HG03175 (cell line): Measurements from ENCODE around the gene TRPM3.
"Not testable (repeated sequence)": the region's sequence is repeated elsewhere in the genome, so short reads cannot be mapped to it uniquely, and the experiment has no call there.

Experiments
- ATAC-seq: cut with Tn5 transposase; IDR thresholded peaks from one replicate; pipeline ENCODE4 v1.9.1; 2021; ENCODE audit warnings: mild to moderate bottlenecking, moderate library complexity; ENCODE audit not compliant: unreplicated experiment

TRPM3 gene

DNA sequence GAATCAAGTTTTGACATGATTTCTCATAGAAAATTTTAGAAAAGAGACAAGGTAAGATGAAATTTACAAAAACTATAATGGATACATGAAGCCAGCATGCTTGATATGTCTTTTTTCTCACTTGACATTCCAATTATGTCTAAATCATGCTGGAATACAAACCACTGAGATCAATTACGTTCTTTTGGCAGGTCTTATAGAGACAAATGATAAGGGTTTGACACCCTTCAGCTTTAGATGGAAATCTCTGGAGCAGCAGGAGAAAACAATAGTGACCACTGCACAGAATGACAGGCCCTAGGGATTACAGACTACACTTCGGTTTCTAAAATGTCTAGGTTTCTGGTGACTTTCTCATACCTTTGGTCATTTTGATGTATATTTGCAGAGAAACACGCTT lies 342.9 kb downstream of the TRPM3 start:
- no peak for ATAC-seq

DNA sequence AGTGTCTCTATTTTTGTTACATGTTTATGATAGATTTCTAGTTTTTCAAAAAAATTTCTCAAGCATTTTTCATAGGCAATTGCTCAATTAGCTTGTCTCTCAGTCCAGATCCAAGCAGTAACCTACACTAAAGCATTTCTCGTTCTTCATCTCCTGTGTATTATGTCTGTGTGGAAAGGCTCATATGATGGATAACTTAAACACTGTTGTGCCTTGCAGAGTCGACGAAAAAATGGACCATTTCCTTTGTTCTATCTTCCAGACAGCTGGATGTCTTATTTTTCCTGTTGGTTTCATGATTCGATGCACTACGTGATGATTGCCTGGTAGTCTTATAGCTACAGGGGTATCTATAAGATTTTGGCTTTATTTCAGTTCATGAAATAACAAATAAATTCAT lies 347.8 kb downstream of the TRPM3 start:
- ATAC-seq: no peak

DNA sequence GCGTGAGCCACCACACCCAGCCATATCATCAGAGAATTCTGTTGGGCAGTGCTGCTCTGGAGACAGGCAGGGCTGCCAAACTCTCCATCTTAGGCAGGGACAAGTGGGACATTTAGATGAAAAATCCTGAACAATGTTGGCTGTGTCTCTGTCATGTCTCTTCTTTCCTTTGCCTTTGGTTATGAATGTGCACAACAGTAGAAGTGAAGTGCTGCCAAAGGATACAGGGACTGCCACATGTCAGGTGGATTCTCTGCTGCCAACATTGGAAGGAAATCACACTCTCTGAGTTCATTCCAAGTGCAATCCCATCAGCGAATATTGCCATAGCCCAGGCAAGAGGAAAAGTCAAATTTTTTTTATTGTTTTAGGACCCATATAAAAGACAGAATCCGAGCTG lies 348.8 kb downstream of the TRPM3 start:
- no peak for ATAC-seq

DNA sequence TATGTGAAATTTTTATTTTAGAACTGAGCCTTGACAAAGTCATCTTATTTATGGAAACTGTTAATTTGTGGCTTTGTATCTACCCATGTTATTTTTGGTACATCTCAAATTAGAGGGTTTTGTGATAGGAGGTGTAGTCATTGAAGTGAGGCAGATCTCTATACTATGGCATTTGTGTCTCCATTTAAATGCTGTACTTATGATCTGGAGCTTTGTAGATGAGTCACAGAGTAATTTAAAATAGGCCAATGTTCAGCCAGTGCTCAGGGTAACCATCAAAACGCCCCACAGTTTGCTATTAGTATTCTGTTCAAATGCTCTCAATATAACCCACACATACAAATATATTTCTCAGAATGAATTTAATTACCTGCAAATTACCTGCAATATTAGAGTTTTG lies 355.5 kb downstream of the TRPM3 start:
- ATAC-seq: no peak

DNA sequence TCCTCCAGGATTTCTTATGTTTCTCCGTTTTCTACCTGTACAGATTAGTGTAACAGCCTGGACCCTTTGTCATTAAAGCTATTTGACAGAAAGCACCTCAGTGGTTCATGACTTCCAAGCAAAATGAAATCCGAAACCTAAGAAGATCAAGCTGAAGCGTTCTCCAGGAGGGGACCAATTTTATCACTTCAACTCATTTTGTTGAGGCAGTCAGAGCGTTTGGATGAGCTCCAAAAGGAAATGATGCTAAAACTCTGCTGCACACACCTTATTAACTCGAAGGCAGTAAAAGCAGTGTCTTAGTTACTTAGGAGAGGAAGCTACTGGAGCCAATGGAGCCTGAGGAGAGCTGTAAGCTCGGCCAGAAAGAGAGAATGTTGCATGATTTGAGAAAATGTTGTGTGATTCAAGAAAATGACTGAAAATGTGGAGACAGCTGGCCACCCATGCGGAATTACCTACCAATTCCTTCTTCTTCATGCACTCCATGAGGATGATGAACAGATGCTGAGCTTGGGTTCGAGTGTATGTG lies 360.2 kb downstream of the TRPM3 start:
- no peak for ATAC-seq

DNA sequence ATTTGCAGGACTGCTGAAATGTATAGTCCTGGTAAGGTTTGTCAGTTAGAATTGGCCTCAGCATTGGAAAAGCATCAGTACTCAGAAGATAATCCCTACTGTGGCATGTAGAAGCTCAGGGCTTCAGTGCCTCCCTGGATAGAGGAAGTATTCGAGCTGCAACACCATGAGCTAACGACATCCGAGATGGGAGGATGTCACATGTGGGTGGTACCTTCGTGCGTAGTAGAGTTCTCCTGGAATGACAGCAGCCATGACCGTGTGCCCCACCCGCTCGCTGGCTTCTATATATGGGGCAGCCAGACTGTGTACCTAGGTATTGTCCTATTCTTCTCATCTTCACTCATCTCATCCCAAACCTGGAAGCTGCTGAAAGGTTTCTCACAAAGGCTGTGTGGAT lies 361.2 kb downstream of the TRPM3 start:
- ATAC-seq: no peak

DNA sequence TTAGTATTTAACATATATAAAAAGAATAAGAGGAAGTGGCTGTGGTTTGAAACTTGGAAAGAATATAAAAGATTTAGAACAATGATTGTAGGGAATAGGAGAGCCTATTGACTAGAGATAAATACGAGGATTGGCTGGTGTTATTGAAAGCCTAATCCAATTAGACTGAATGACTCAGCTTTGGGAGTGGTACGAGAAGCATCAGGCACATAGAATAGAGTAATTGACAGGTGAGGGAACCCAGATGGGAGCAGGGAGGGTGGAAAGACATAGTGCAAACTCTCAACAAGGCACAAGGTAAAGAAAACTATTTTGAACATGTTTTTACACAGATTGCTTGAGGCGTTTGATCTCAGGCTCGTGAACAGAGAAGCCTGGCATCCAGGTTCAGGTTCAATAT lies 368.1 kb downstream of the TRPM3 start:
- no peak for ATAC-seq

DNA sequence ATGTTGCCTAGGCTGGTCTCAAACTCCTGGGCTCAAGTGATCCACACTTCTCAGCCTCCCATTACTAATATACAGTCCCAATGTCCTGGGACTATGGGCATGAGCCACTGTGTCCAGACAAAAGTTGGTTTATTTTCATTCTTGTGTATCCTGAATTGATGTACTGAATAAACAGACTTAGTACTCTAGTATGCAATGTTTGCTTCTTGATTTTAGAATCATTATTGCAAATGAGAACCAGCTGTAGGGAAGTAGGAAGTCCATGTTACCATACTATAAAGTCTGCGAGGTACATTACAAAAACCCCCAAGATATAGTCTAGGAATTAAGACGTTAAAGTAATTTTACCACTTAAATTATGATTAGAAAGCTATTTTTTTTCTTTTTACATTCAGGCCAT lies 372.4 kb downstream of the TRPM3 start:
- ATAC-seq: no peak

DNA sequence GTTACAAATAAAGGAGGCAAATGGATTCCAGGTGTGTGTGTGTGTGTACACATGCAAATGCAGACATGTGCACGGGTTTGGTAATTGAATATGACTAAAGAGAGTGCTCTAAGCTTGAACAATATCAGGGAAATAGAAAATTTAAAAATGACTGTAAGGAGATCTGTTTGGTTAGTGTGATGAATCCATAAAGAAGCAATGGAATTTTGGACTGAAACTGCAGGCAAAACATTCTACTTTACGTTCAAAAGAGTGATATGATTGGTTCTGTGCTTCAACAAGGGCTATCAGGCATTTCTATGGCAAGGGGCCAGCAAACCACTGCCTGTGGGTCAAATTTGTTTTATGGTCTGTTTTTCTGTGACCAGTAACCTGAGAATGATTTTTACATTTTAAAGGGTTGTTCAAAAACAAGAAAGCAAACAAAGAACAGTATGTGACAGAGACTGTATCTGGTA lies 374.1 kb downstream of the TRPM3 start:
- ATAC-seq: no peak

DNA sequence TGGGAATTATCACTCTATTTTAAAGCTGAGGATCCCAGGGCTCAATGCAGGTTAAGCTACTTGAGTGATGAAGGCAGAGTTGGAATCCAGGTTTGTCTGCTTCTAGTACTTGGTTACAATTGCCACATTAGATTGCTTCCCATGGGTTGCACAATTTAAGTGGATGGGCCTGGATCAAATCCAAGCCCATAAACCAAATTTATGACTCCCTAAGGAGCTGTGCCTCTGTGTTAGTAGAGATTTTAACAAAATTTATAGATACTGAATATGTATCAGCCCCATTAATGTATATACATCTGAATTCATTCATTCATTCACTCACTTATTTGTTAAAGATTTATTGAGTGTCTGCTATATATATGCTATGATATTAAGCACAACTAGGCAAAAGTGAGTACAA lies 374.7 kb downstream of the TRPM3 start:
- ATAC-seq: no peak

DNA sequence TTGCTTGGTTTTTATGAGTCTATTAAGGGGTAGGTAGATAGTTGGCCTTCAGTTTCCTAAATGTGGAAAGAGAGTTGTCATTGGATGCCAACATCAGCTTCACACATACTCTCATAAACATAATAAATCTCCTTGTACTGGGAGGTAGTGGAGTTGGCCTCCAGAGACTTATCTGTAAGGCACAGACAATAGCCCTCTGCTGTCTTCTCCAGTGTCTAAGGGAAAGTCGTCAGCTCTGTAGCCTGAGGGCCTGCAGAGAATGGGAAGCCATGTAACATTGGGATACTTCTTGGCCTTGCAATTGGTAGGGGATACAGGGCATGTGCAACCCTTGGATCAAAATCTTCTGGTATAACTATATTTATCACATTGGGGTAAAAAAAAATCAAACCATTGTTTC lies 375.1 kb downstream of the TRPM3 start:
- ATAC-seq: no peak

DNA sequence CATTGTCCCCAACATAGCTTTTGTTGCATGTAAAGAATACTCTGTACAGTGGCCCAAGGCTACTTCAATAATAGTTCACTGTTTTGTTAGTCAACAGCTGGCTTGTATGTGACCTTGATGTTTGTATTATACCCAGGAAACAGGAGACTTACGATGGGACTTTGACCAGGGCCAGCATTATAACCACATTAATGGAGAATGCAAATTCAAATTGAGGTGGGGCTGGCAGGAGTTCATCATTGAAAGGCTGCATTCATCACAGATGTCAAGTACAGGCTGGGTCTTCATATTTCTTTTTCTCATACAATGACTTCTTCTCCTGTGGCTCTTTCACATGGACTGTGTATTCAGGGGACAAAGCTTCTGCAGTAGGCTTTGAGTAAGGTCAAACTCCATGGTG lies 396.6 kb downstream of the TRPM3 start:
- not testable (repeated sequence) for ATAC-seq

DNA sequence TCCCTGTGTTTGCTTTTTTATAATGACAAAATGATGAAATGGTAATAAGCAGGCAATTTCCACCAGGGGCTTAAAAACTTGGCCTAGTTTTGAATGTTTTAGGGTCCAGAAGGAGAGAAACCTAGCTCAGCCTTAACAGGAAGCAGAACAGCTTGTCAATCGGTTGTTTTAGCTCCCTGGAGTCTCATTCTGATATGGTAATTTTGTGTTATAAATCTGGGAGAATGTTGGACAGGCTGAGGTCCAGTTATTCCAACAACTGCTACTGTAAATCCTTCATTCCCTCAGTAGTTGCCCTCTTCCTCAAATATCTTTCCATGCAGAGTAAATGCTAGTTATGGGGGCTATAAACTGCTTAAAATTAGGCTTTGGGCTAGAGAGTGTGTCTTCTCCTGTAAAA lies 397.4 kb downstream of the TRPM3 start:
- ATAC-seq: not testable (repeated sequence)

DNA sequence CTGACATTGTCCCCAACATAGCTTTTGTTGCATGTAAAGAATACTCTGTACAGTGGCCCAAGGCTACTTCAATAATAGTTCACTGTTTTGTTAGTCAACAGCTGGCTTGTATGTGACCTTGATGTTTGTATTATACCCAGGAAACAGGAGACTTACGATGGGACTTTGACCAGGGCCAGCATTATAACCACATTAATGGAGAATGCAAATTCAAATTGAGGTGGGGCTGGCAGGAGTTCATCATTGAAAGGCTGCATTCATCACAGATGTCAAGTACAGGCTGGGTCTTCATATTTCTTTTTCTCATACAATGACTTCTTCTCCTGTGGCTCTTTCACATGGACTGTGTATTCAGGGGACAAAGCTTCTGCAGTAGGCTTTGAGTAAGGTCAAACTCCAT lies 414.6 kb downstream of the TRPM3 start:
- ATAC-seq: not testable (repeated sequence)

DNA sequence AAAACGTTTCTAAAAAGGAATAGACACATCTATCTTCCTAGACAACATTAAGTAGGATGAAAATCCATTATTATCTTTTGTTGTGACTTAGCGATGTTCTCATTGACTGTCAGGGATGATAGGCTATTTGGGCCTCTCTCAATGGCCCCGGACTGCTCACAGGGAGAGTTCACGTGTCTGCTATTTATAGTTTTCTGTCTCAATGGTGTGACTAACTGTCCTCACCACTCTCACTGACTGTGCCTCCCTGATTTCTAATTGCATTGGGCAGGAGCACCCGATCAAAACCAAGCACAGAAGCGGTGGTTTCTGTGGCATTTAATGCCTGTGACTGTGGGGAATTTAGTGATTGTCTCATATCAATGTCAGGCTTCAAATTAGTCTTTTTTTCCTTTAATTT lies 420.3 kb downstream of the TRPM3 start:
- ATAC-seq: no peak

DNA sequence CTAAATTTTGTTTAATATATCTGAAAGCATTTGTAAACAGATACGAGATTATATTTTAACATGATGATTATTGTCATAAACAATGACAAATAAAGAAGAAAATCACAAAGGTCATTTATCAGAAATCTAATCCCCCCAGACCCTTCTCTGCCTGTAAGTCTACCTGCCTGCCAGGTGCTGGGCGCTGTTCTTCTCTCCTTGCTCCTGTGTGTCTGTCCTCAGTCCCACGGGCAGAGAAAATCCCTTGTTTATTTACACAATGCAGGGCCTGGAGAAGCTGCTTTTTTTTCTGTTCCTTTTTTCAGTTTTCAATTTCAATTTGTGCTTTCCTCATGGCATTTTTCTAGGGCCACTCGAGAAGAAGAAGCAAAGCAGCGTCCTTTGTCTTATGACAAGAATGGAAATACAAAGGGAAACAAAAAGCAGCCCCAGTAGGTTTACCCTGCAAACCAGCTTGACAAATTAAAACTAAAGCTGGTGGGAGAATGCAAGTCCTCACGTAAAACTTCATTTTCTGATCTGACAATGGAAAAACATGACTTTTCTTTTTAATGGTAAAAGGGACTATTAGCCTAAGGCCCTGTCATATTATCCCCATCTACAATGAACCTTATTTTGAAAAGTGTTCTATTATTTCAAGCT lies 424.6 kb downstream of the TRPM3 start:
- ATAC-seq: no peak

DNA sequence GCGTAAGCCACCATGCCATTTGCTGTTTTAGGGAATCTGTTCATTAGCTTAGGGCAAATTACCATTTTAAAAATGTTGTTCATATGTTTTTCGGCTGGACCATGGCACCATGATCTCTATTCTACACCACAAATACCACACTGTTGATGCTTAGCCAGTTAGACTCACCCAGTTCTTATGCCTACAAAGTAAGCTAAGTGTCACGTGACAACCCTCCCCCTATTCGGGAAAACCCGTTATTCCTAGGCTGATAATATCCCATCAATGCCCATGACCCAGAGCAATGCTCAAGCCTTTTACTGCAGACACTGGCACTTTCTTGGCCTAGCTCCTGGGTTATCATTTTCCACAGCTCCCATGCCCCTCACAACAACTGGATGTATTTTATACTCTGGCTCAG lies 426.7 kb downstream of the TRPM3 start:
- ATAC-seq: no peak

DNA sequence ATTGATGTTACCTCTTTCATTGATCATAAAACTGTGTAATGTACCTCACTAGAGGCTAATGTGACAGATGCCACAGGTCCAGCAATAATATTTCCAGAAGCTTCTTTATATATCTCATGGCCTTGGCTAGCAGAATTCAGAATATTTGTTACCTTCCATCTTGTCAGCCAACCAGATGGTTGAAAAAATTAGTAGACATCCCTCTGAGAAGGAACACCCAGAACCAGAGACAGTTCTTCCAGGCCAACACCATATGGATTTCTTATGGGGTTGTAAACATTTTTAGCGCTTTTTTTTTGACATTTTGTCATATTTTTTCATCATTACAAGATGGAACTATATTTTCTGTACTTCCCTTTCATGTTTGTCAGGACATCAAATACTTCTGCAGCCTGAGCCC lies 428.2 kb downstream of the TRPM3 start:
- ATAC-seq: no peak

DNA sequence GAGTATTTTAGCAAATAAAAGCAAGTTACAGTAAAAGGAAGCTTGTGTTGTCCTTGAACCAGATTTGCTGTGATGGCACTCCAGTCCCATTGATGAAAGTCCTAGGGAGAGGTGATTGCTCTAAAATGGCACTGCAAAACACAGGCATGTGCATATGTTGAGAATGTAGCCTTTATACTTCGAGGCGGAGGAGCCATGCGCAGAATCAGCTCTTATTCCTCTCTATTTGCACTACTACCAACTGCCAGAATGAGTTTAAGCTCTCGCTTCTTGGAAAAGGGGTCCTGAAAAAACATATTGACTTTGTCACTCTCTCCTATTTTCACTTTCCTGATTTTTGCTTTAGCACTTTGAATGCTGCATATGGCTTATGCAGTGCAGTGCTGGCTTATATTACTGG lies 429.0 kb downstream of the TRPM3 start:
- ATAC-seq: no peak

DNA sequence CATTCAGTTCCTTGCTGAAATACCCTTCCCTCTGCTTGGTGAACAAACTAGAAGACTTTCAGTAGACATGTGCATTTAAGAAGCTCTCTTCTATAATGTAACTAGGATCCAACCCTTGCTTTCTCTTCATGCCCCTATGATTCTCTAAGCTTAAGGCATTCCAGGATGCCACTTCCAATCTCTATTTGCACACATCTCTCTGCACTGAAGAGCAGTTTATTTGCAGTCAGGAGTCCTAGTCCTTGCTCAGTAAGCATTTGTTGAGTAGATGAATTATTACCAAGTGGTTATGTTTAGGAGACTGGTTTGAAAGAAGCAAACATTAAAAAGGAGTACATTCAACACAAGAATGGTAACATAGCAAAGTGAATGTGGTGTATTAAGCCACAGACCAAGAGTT lies 432.7 kb downstream of the TRPM3 start:
- ATAC-seq: no peak

DNA sequence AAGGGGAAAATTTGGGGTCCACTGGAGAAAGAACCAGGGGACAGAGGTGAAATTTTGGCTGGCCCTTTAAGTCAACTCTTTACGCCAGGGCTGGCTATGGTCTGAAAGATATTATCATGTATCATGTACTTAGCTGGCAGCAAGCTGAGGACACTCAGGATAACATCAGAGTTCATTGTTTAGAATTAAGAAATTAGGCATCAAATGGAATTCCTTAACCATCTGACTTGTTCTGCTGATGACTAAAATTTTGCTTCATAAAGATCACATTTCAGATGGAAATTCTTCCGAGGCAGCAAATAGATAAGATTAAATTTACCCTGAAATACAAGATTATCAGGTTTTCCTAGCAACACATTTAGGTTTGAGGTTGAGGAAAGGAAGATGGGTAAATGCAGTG lies 437.6 kb downstream of the TRPM3 start:
- no peak for ATAC-seq

DNA sequence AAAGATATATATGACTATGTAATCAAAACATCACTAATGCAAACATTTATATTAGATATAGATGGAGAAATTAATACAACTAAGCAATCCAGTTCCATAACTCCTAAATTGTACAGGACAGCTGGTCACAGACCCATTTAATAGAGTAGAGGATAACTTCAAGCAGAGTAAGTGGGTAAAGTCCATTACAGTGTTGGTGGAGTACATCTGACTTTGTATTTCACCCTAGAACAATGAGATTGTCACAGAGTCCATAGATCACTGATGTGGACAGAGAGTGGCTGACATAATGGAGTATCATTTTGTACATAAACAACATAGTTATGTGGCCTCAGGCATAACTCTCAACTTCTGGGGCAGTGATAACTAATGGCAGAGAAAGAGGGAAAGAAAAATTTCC lies 439.1 kb downstream of the TRPM3 start:
- ATAC-seq: no peak

DNA sequence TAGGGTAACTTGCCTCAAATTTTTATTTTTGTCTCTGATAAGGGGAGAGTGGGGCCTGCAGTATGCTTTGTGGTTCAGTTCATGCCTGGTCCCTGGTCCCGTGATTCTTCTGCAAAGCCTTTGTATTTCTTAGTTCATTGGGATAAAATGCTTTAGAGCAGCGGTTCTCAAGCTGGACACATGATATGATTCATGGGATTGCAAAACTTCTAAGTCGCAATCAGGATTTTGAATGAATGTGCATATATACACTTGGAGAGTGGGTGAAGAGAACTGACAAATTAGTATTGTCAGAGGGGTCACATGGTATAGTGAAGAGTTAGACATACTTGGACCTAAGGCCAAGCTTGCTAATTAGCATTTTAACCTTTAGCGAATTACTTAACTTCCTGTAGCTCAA lies 441.6 kb downstream of the TRPM3 start:
- ATAC-seq: no peak
